BJ (cell line): ENCODE results near the gene TMEM240. TPM values are rescaled to one million over a fixed set of nuclear protein-coding genes. Genes with fewer than 3 reads are reported as not detected.
"Not testable (repeated sequence)": the region's sequence is repeated elsewhere in the genome, so short reads cannot be mapped to it uniquely, and the experiment has no call there.

Experiments
- CTCF ChIA-PET: fragments of 350-600 bp; formaldehyde crosslinking; extraction: SDS; loops from one replicate; lab custom pipeline; 2021; ENCODE audit warnings: antibody characterized with exemption, inconsistent platforms; lab: Yijun Ruan, JAX
- POLR2A ChIA-PET: fragments of 300-600 bp; sonication (Branson Sonifier 250); formaldehyde crosslinking; extraction: SDS; loops from one replicate; lab custom pipeline; 2021; ENCODE audit warnings: antibody characterized with exemption; lab: Charles Lee
- DNase-seq: peaks from one replicate; pipeline ENCODE4 v3.0.0-alpha.2; 2011; ENCODE audit warnings: low read depth
- H3K27me3 ChIP-seq: 2 replicates; pipeline ENCODE4 v1.6.0; 2011; ENCODE audit warnings: low read length; ENCODE audit not compliant: control insufficient read depth, insufficient read depth
- H3K36me3 ChIP-seq: 2 replicates; pipeline ENCODE4 v1.5.1; 2011; ENCODE audit warnings: low read length; ENCODE audit not compliant: control insufficient read depth, insufficient read depth
- H3K4me3 ChIP-seq: 2 replicates; pipeline ENCODE4 v1.5.1; 2011; ENCODE audit warnings: low read depth, mild to moderate bottlenecking, control low read depth, low read length
- CTCF ChIP-seq: IDR thresholded peaks from 2 replicates; pipeline ENCODE4 v1.5.1; 2011; ENCODE audit warnings: low read depth, mild to moderate bottlenecking, control low read depth, inconsistent platforms, low read length, moderate library complexity; ENCODE audit not compliant: insufficient read depth
- polyA plus RNA-seq: library from polyadenylated mRNA; depleted of rRNA; stranded (reverse); fragments of >200 nt; gene quantifications from 2 replicates; pipeline ENCODE4 v1.2.3, GENCODE V29; 2011

The TMEM240 gene
- polyA plus RNA-seq, 1 experiment: 8.7 TPM

- Histone ChIP-seq H3K27me3 (no peaks in the 10 kb centered on the region), H3K4me3 (peak within 1 kb of the TSS; percentile 72), H3K36me3 (peaks cover 4% of the 10 kb centered on the region)
- ChIA-PET CTCF (no interaction called here), POLR2A (interaction anchor here (1.0 kb wide), 1 partner anchor 18 kb away, joined by 3 read pairs; no protein-coding TSS in a partner anchor)
- no peak for TF ChIP-seq CTCF
- DNase-seq: peak; percentile 83
These were observed 28.7 kb downstream of the TMEM240 start, which contains the start of gene ATAD3A for GRCh38 chr1:1511533-1512285. Gene ATAD3A (plus strand): TSS chr1:1512162. CDS start chr1:1512269, 107 bp downstream.

GRCh38 chr1:1510912-1511532 is 29.4 kb downstream of the TMEM240 start:
- no peak for TF ChIP-seq CTCF
- DNase-seq: no peak
- ChIA-PET CTCF (no interaction called here), POLR2A (interaction anchor here (1.0 kb wide), 1 partner anchor 18 kb away, joined by 3 read pairs; no protein-coding TSS in a partner anchor)
- H3K36me3 ChIP-seq: peaks cover 1% of the 10 kb centered on the region; the same call in 1 of the 2 replicates
- H3K4me3 ChIP-seq: peak overlapping the region; percentile 72
- no peaks in the 10 kb centered on the region for H3K27me3 ChIP-seq

- H3K36me3 ChIP-seq, DNase-seq, POLR2A ChIA-PET, CTCF ChIA-PET, H3K4me3 ChIP-seq, H3K27me3 ChIP-seq: not testable (repeated sequence)
These were observed 31.0 kb downstream of the TMEM240 start for GRCh38 chr1:1509465-1509850.

GRCh38 chr1:1508775-1509464 is 31.5 kb downstream of the TMEM240 start:
- DNase-seq, H3K36me3 ChIP-seq, CTCF ChIA-PET, POLR2A ChIA-PET, H3K27me3 ChIP-seq, H3K4me3 ChIP-seq: not testable (repeated sequence)

GRCh38 chr1:1507305-1507704 is 33.1 kb downstream of the TMEM240 start:
- no peak overlapping the region for H3K4me3 ChIP-seq
- ChIA-PET CTCF (no interaction called here), POLR2A (no interaction called here)
- TF ChIP-seq CTCF: no peak
- no peaks in the 10 kb centered on the region for H3K36me3 ChIP-seq
- no peak for DNase-seq
- H3K27me3 ChIP-seq: no peaks in the 10 kb centered on the region

GRCh38 chr1:1505801-1506200 is 34.6 kb downstream of the TMEM240 start:
- POLR2A ChIA-PET, H3K27me3 ChIP-seq, H3K36me3 ChIP-seq, DNase-seq, H3K4me3 ChIP-seq: not testable (repeated sequence)
- CTCF ChIA-PET: interaction anchor here (0.6 to 1.4 kb wide), 8 partner anchors 13 to 385 kb away, joined by 3 to 4 read pairs (median 4); partner anchors contain the start of gene AURKAIP1

- H3K4me3 ChIP-seq, H3K27me3 ChIP-seq, POLR2A ChIA-PET, H3K36me3 ChIP-seq, DNase-seq: not testable (repeated sequence)
- CTCF ChIA-PET: interaction anchor here (0.6 to 1.7 kb wide), 12 partner anchors 13 to 384 kb away, joined by 3 to 4 read pairs (median 4); partner anchors contain the start of genes AURKAIP1 and CCNL2
These were observed 35.0 kb downstream of the TMEM240 start for GRCh38 chr1:1505366-1505798.
